Upper lobe of left lung (tissue), 4 donors: Measurements from ENCODE around the gene BARX2.

Experiments used
- EP300 ChIP-seq, 4 donors: sonication (generic); formaldehyde crosslinking; IDR thresholded peaks; one replicate each; pipeline ENCODE4 v1.5.1; 2017; ENCODE audit warnings: antibody characterized with exemption in 4 of 4, control low read depth in 2 of 4
- POLR2A ChIP-seq, 4 donors: fragments of 450-650 bp; IDR thresholded peaks; one replicate each; pipeline ENCODE4 v1.5.1; 2016 to 2017; ENCODE audit warnings: antibody characterized with exemption in 4 of 4, mild to moderate bottlenecking in 2 of 4
- POLR2AphosphoS5 ChIP-seq, 2 donors: sonication (generic); formaldehyde crosslinking; IDR thresholded peaks; one replicate each; pipeline ENCODE4 v1.5.1; 2017; ENCODE audit warnings: antibody characterized with exemption in 2 of 2
- TF ChIP-seq, protein P1 (sequence below), 6 experiments: fragments of 450-650 bp in 4 of 6; fragments of 200-600 bp in 2 of 6; sonication (generic) in 2 of 6; IDR thresholded peaks; one replicate each; pipeline ENCODE4 v1.5.1; 2016 to 2019; ENCODE audit warnings: antibody characterized with exemption in 6 of 6

DNA sequence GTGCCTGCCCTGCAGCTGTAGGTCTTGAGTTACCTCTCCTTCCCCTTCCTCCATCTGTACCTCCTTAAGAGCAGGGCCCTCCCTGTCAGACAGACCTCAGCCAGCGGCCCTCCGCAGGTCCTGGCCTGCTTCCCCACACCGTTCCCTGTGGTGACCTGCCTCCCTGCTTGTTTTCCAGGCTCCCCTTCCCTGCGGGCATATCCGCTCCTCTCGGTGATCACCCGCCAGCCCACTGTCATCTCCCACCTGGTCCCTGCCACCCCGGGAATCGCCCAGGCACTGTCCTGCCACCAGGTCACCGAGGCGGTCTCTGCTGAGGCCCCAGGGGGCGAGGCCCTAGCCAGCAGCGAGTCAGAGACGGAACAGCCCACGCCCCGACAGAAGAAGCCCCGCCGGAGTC, 60.9 kb downstream of the BARX2 start:
- TF ChIP-seq POLR2AphosphoS5 (IDR thresholded peaks at IDR 0.05) (no peak), EP300 (IDR thresholded peaks at IDR 0.05) (no peak), POLR2A (IDR thresholded peaks at IDR 0.05) (no peak)
- TF ChIP-seq, protein P1, sequence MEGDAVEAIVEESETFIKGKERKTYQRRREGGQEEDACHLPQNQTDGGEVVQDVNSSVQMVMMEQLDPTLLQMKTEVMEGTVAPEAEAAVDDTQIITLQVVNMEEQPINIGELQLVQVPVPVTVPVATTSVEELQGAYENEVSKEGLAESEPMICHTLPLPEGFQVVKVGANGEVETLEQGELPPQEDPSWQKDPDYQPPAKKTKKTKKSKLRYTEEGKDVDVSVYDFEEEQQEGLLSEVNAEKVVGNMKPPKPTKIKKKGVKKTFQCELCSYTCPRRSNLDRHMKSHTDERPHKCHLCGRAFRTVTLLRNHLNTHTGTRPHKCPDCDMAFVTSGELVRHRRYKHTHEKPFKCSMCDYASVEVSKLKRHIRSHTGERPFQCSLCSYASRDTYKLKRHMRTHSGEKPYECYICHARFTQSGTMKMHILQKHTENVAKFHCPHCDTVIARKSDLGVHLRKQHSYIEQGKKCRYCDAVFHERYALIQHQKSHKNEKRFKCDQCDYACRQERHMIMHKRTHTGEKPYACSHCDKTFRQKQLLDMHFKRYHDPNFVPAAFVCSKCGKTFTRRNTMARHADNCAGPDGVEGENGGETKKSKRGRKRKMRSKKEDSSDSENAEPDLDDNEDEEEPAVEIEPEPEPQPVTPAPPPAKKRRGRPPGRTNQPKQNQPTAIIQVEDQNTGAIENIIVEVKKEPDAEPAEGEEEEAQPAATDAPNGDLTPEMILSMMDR (IDR thresholded peaks at IDR 0.05): no peak
